PC-3 (cell line): ENCODE measurements around the gene CALHM1. TPM values are rescaled to one million over a fixed set of nuclear protein-coding genes. Genes with fewer than 3 reads are reported as not detected.

Experiments
- ATAC-seq: fragments of 200-7000 bp; cut with Tn5 transposase; 2 replicates; pipeline ENCODE4 v1.9.1; 2020; ENCODE audit warnings: mild to moderate bottlenecking, moderate library complexity
- BruUV-seq: library from RNA; stranded (reverse); fragments of 400-500 nt; replicated peaks from 2 replicates; lab custom pipeline; 2021; lab: Mats Ljungman, UMichigan
- CTCF ChIA-PET: fragments of 300-600 bp; sonication (Branson Sonifier 250); formaldehyde crosslinking; loops from one replicate; lab custom pipeline; 2022; ENCODE audit warnings: antibody characterized with exemption; lab: Charles Lee
- POLR2A ChIA-PET: fragments of 300-600 bp; sonication (Branson Sonifier 250); formaldehyde crosslinking; loops from one replicate; lab custom pipeline; 2022; ENCODE audit warnings: antibody characterized with exemption; ENCODE audit not compliant: unreplicated experiment; lab: Charles Lee
- DNase-seq: peaks from one replicate; pipeline ENCODE4 v3.0.0-alpha.2; 2015
- H2AFZ ChIP-seq: fragments of 300-600 bp; sonication (generic); 2 replicates; pipeline ENCODE4 v1.6.0; 2016; ENCODE audit warnings: antibody characterized with exemption, low read length
- H3F3A ChIP-seq: fragments of 300-600 bp; sonication (generic); one replicate; pipeline ENCODE4 v1.6.0; 2017; ENCODE audit warnings: antibody characterized with exemption, low read length, control low read depth, mild to moderate bottlenecking; ENCODE audit not compliant: unreplicated experiment
- H3K27ac ChIP-seq: fragments of 300-600 bp; sonication (generic); 2 replicates; pipeline ENCODE4 v1.5.1; 2016; ENCODE audit warnings: mild to moderate bottlenecking, low read length
- H3K27me3 ChIP-seq: fragments of 300-600 bp; sonication (generic); 2 replicates; pipeline ENCODE4 v1.6.1; 2016; ENCODE audit warnings: low read length, mixed read lengths
- H3K36me3 ChIP-seq: fragments of 300-600 bp; sonication (generic); 2 replicates; pipeline ENCODE4 v1.6.1; 2016; ENCODE audit warnings: low read depth, mixed run types, low read length, mixed read lengths
- H3K4me1 ChIP-seq: fragments of 300-600 bp; sonication (generic); 2 replicates; pipeline ENCODE4 v1.5.1; 2016; ENCODE audit warnings: low read length; ENCODE audit not compliant: insufficient read depth
- H3K4me2 ChIP-seq: fragments of 300-600 bp; sonication (generic); 2 replicates; pipeline ENCODE4 v1.6.0; 2016; ENCODE audit warnings: low read length
- H3K4me3 ChIP-seq: fragments of 300-600 bp; sonication (generic); 2 replicates; pipeline ENCODE4 v1.5.1; 2016; ENCODE audit warnings: mild to moderate bottlenecking, low read length, mixed read lengths
- H3K79me2 ChIP-seq: fragments of 300-600 bp; sonication (generic); 2 replicates; pipeline ENCODE4 v1.6.1; 2017; ENCODE audit warnings: low read length, mixed read lengths
- H3K9ac ChIP-seq: fragments of 300-600 bp; sonication (generic); 2 replicates; pipeline ENCODE4 v1.6.0; 2016; ENCODE audit warnings: mild to moderate bottlenecking, low read length
- H3K9me2 ChIP-seq: fragments of 300-600 bp; sonication (generic); replicated peaks from 2 replicates; pipeline ENCODE4 v1.6.1; 2016; ENCODE audit warnings: mixed run types, low read length, mixed read lengths
- H3K9me3 ChIP-seq: fragments of 300-600 bp; sonication (generic); 2 replicates; pipeline ENCODE4 v1.6.1; 2016; ENCODE audit warnings: low read length, mixed read lengths
- H4K20me1 ChIP-seq: fragments of 300-600 bp; sonication (generic); 2 replicates; pipeline ENCODE4 v1.6.1; 2016; ENCODE audit warnings: low read length, mixed read lengths
- CTCF ChIP-seq: fragments of 300-600 bp; sonication (generic); conservative IDR thresholded peaks from 2 replicates; pipeline ENCODE4 v1.5.1; 2017; ENCODE audit warnings: antibody characterized with exemption, low read depth, mild to moderate bottlenecking, low read length
- EZH2 ChIP-seq: fragments of 300-600 bp; sonication (generic); IDR thresholded peaks from one replicate; pipeline ENCODE4 v1.6.1; 2017; ENCODE audit warnings: antibody characterized with exemption, mild to moderate bottlenecking, low read length; ENCODE audit not compliant: unreplicated experiment
- EZH2phosphoT487 ChIP-seq: fragments of 300-600 bp; sonication (generic); IDR thresholded peaks from 2 replicates; pipeline ENCODE4 v1.6.1; 2018; ENCODE audit warnings: mild to moderate bottlenecking, antibody characterized with exemption, low read length, borderline replicate concordance
- intact Hi-C: fragments of 100-400 bp; cut with micrococcal nuclease; formaldehyde crosslinking; loops from 2 replicates; pipeline ENCODE4 v1.9.0; 2023
- total RNA-seq: library from RNA; depleted of rRNA; stranded (reverse); fragments of >200 nt; gene quantifications from 2 replicates; pipeline ENCODE4 v1.2.3, GENCODE V29; 2014

Gene CALHM1
- total RNA-seq, 1 experiment from 2014 or later = not detected

GRCh38 chr10:103451831-103452505, 6.7 kb downstream of the CALHM1 start, which contains the start of gene CALHM2:
Gene CALHM2, minus strand, starts transcription at chr10:103452370. Its CDS starts 2,429 bp downstream, at chr10:103449941.
- peak within 1 kb of the TSS; percentile 33; the same call in 1 of the 2 replicates for H3K9ac ChIP-seq
- POLR2A ChIA-PET = no interaction called here

GRCh38 chr10:103451091-103451813, 7.4 kb downstream of the CALHM1 start:
- Histone ChIP-seq H3K4me2 (peak overlapping the region; percentile 66), H3K27me3 (no peaks in the 10 kb centered on the region), H3K9me3 (no peaks in the 10 kb centered on the region), H4K20me1 (no peaks in the 10 kb centered on the region), H3K36me3 (no peaks in the 10 kb centered on the region; the same call in 1 of the 2 replicates), H3K9ac (peak overlapping the region; percentile 33; the same call in 1 of the 2 replicates), H3K9me2 (no peaks in the 10 kb centered on the region), H3F3A (no peaks in the 10 kb centered on the region), H3K79me2 (no peaks in the 10 kb centered on the region), H3K27ac (peak overlapping the region; percentile 79), H3K4me3 (peak overlapping the region; percentile 21; the same call in 1 of the 2 replicates), H3K4me1 (peaks cover 23% of the 10 kb centered on the region), H2AFZ (peak overlapping the region; percentile 59; the same call in 1 of the 2 replicates)
- DNase-seq = peak; percentile 87
- ATAC-seq = peak; percentile 79
- POLR2A ChIA-PET = interaction anchor here (0.5 kb wide), 1 partner anchor 53 kb away, joined by 7 read pairs; no protein-coding TSS in a partner anchor
- CTCF ChIA-PET = interaction anchor here (0.5 to 0.6 kb wide), 3 partner anchors 138 to 1028 kb away, joined by 3 to 4 read pairs (median 3); no protein-coding TSS in a partner anchor
- BruUV-seq = no TSS peak
- intact Hi-C loops = no loop called here
- TF ChIP-seq EZH2 (no peak), CTCF (no peak), EZH2phosphoT487 (no peak)

More at GRCh38 chr10:103451831-103452505, 6.7 kb downstream of the CALHM1 start, which contains the start of gene CALHM2:
- H3K9me2 ChIP-seq = no peaks in the 10 kb centered on the region
- no peaks in the 10 kb centered on the region for H3F3A ChIP-seq
- no peaks in the 10 kb centered on the region for H3K79me2 ChIP-seq
- peak within 1 kb of the TSS; percentile 21; the same call in 1 of the 2 replicates for H3K4me3 ChIP-seq
- H3K27me3 ChIP-seq = no peaks in the 10 kb centered on the region
- TF ChIP-seq EZH2phosphoT487 (no peak), EZH2 (no peak), CTCF (no peak)
- no peaks in the 10 kb centered on the region for H3K36me3 ChIP-seq
- H3K4me1 ChIP-seq = peaks cover 23% of the 10 kb centered on the region
- H3K4me2 ChIP-seq = peak within 1 kb of the TSS; percentile 66
- DNase-seq (no peak), ATAC-seq (0 out of 2 replicates have a peak, but pooled peaks have one; percentile 20)
- CTCF ChIA-PET = interaction anchor here (0.5 to 0.6 kb wide), 2 partner anchors 433 to 1029 kb away, joined by 3 to 4 read pairs; no protein-coding TSS in a partner anchor
- BruUV-seq = no TSS peak
- peak within 1 kb of the TSS; percentile 59; the same call in 1 of the 2 replicates for H2AFZ ChIP-seq
- no peaks in the 10 kb centered on the region for H3K9me3 ChIP-seq
- H3K27ac ChIP-seq = peak within 1 kb of the TSS; percentile 79
- no peaks in the 10 kb centered on the region for H4K20me1 ChIP-seq
- intact Hi-C loops = loop anchor here (2.0 kb wide), 1 partner anchor 31 kb away; no protein-coding TSS in a partner anchor
